H1 (cell line): ENCODE results near the gene TMEM140. TPM values are rescaled to one million over a fixed set of nuclear protein-coding genes. Genes with fewer than 3 reads are reported as not detected.

Experiments
- CTCF ChIA-PET: fragments of 300-600 bp; sonication (Branson Sonifier 250); formaldehyde crosslinking; loops from one replicate; lab custom pipeline; 2021; ENCODE audit not compliant: partially characterized antibody; lab: Charles Lee
- POLR2A ChIA-PET: fragments of 300-600 bp; sonication (Branson Sonifier 250); formaldehyde crosslinking; loops from one replicate; lab custom pipeline; 2021; ENCODE audit warnings: inconsistent platforms; ENCODE audit not compliant: partially characterized antibody; lab: Charles Lee
- DNase-seq, 2 experiments: peaks; one replicate each; pipeline versions ENCODE4 v3.0.0 to v3.0.0-alpha.2; 2010 to 2022; ENCODE audit warnings: low spot score in 2 of 2, low read depth in 1 of 2, mixed read lengths in 1 of 2
- FAIRE-seq: peaks from 2 replicates; lab custom pipeline; 2011; peaks lifted over from hg19 to GRCh38; lab: Jason Lieb, UNC
- H2AFZ ChIP-seq: 2 replicates; pipeline ENCODE4 v1.8.1; 2012; ENCODE audit warnings: low read length, inconsistent platforms
- H2AK5ac ChIP-seq: 2 replicates; pipeline ENCODE4 v1.6.1; 2013; ENCODE audit warnings: low read depth, low read length
- H2BK120ac ChIP-seq: replicated peaks from 2 replicates; pipeline ENCODE3; 2013; ENCODE audit warnings: low read depth, low read length, inconsistent platforms
- H2BK12ac ChIP-seq: 2 replicates; pipeline ENCODE4 v1.6.1; 2013; ENCODE audit warnings: low read depth, low read length
- H2BK15ac ChIP-seq: 2 replicates; pipeline ENCODE4 v1.6.1; 2013; ENCODE audit warnings: low read length
- H2BK20ac ChIP-seq: 2 replicates; pipeline ENCODE4 v1.6.1; 2013; ENCODE audit warnings: low read length
- H2BK5ac ChIP-seq: 2 replicates; pipeline ENCODE4 v1.6.1; 2013; ENCODE audit warnings: low read depth, low read length
- H3K14ac ChIP-seq: 2 replicates; pipeline ENCODE4 v1.6.1; 2013; ENCODE audit warnings: inconsistent platforms; ENCODE audit not compliant: insufficient read length
- H3K18ac ChIP-seq: 2 replicates; pipeline ENCODE4 v1.6.1; 2013; ENCODE audit warnings: low read length; ENCODE audit errors: extremely low read depth
- H3K23ac ChIP-seq: 2 replicates; pipeline ENCODE4 v1.6.1; 2013; ENCODE audit warnings: inconsistent platforms; ENCODE audit not compliant: insufficient read length
- H3K23me2 ChIP-seq: 2 replicates; pipeline ENCODE4 v1.6.1; 2013; ENCODE audit warnings: low read depth, low read length
- H3K27ac ChIP-seq: 2 replicates; pipeline ENCODE4 v1.6.1; 2011; ENCODE audit warnings: low read depth, low read length, inconsistent platforms
- H3K27me3 ChIP-seq, 4 experiments: replicated peaks in 1 of 4; 1 replicate in 1 of 4; 2 replicates in 3 of 4; pipeline versions ENCODE4 v1.6.1 to v1.8.1; 2011 to 2013; ENCODE audit warnings: low read length in 3 of 4, mild to moderate bottlenecking in 3 of 4, inconsistent platforms in 2 of 4, mixed read lengths in 2 of 4, moderate library complexity in 1 of 4; ENCODE audit not compliant: control insufficient read depth in 3 of 4, insufficient read depth in 3 of 4; ENCODE audit errors: extremely low read depth in 1 of 4
- H3K36me3 ChIP-seq, 4 experiments: 2 replicates each; pipeline versions ENCODE4 v1.6.1 to v1.8.1; 2011 to 2013; ENCODE audit warnings: mild to moderate bottlenecking in 4 of 4, low read length in 3 of 4, moderate library complexity in 2 of 4, control low read depth in 1 of 4, inconsistent platforms in 1 of 4; ENCODE audit not compliant: insufficient read depth in 4 of 4, control insufficient read depth in 2 of 4
- H3K4ac ChIP-seq: replicated peaks from 2 replicates; pipeline ENCODE3; 2013; ENCODE audit warnings: low read length, low read depth, mixed read lengths, inconsistent platforms; ENCODE audit not compliant: insufficient read length
- H3K4me1 ChIP-seq, 4 experiments: replicated peaks in 1 of 4; 1 replicate in 1 of 4; 2 replicates in 3 of 4; pipeline versions ENCODE4 v1.6.1 to v1.8.1; 2011 to 2013; ENCODE audit warnings: low read length in 3 of 4, inconsistent platforms in 2 of 4, mixed read lengths in 1 of 4; ENCODE audit not compliant: insufficient read depth in 4 of 4, control insufficient read depth in 3 of 4
- H3K4me2 ChIP-seq, 2 experiments: 2 replicates each; pipeline versions ENCODE4 v1.6.1 to v1.8.1; 2011 to 2013; ENCODE audit warnings: low read depth in 2 of 2, low read length in 2 of 2, control low read depth in 1 of 2, inconsistent platforms in 1 of 2, mild to moderate bottlenecking in 1 of 2; ENCODE audit not compliant: insufficient read depth in 1 of 2
- H3K4me3 ChIP-seq, 4 experiments: fragments of 200-600, 300-600 bp in 1 of 4; sonication (generic), shearing (Covaris generic), sonication (Bioruptor Twin) in 1 of 4; 2 replicates each; pipeline versions ENCODE4 v1.5.1 to v1.8.1; 2011 to 2016; ENCODE audit warnings: low read length in 4 of 4, low read depth in 3 of 4, control low read depth in 2 of 4, inconsistent platforms in 2 of 4, mild to moderate bottlenecking in 2 of 4, mixed read lengths in 1 of 4, moderate library complexity in 1 of 4; ENCODE audit not compliant: insufficient read depth in 2 of 4; ENCODE audit errors: extremely low read depth in 1 of 4
- H3K56ac ChIP-seq: replicated peaks from 2 replicates; pipeline ENCODE3; 2013; ENCODE audit warnings: low read depth, mild to moderate bottlenecking, mixed read lengths, low read length, inconsistent platforms; ENCODE audit not compliant: insufficient read length
- H3K79me1 ChIP-seq: 2 replicates; pipeline ENCODE4 v1.6.1; 2013; ENCODE audit warnings: low read depth, low read length, control low read depth
- H3K79me2 ChIP-seq, 2 experiments: 2 replicates each; pipeline versions ENCODE4 v1.6.1 to v1.8.1; 2012 to 2013; ENCODE audit warnings: low read length in 2 of 2, mild to moderate bottlenecking in 2 of 2, inconsistent platforms in 1 of 2; ENCODE audit not compliant: insufficient read depth in 2 of 2, control insufficient read depth in 1 of 2
- H3K9ac ChIP-seq, 4 experiments: replicated peaks in 1 of 4; 1 replicate in 1 of 4; 2 replicates in 3 of 4; pipeline versions ENCODE4 v1.6.1 to v1.8.1; 2011 to 2013; ENCODE audit warnings: low read depth in 3 of 4, low read length in 3 of 4, control low read depth in 2 of 4, mild to moderate bottlenecking in 2 of 4, moderate library complexity in 2 of 4, inconsistent platforms in 1 of 4; ENCODE audit errors: extremely low read depth in 1 of 4
- H3K9me3 ChIP-seq, 2 experiments: 2 replicates each; pipeline versions ENCODE4 v1.6.1 to v1.8.1; 2012 to 2013; ENCODE audit warnings: mild to moderate bottlenecking in 2 of 2, moderate library complexity in 2 of 2, control low read depth in 1 of 2, inconsistent platforms in 1 of 2, low read depth in 1 of 2, low read length in 1 of 2, mixed read lengths in 1 of 2; ENCODE audit not compliant: insufficient read depth in 2 of 2
- H4K20me1 ChIP-seq, 2 experiments: replicated peaks in 1 of 2; 2 replicates each; pipeline versions ENCODE3 to v1.8.1; 2011 to 2013; ENCODE audit warnings: inconsistent platforms in 2 of 2, low read length in 2 of 2, mild to moderate bottlenecking in 1 of 2; ENCODE audit not compliant: insufficient read depth in 2 of 2, control insufficient read depth in 1 of 2
- H4K5ac ChIP-seq: 2 replicates; pipeline ENCODE4 v1.6.1; 2013; ENCODE audit warnings: low read length, low read depth, mixed read lengths, inconsistent platforms; ENCODE audit not compliant: insufficient read length
- H4K8ac ChIP-seq: 2 replicates; pipeline ENCODE4 v1.8.0; 2013; ENCODE audit warnings: mild to moderate bottlenecking, moderate library complexity, low read length, inconsistent platforms; ENCODE audit not compliant: insufficient read depth; ENCODE audit errors: extremely low read depth
- H4K91ac ChIP-seq: replicated peaks from 2 replicates; pipeline ENCODE3; 2013; ENCODE audit warnings: low read length, mixed read lengths, inconsistent platforms; ENCODE audit not compliant: insufficient read length
- BCL11A ChIP-seq, 2 experiments: IDR thresholded peaks; one replicate each; pipeline ENCODE4 v1.6.1; 2011; ENCODE audit warnings: low read depth in 2 of 2, low read length in 2 of 2, mild to moderate bottlenecking in 2 of 2
- CBX8 ChIP-seq: fragments of 300-800, 300-1000 bp; sonication (generic); IDR thresholded peaks from 2 replicates; pipeline ENCODE4 v1.7.1; 2016; ENCODE audit warnings: low read depth, low read length, borderline replicate concordance
- CHD2 ChIP-seq: IDR thresholded peaks from 2 replicates; pipeline ENCODE4 v1.6.1; 2012; ENCODE audit warnings: low read length, improper control_type of control experiment
- EGR1 ChIP-seq: IDR thresholded peaks from 2 replicates; pipeline ENCODE4 v1.6.1; 2011; ENCODE audit warnings: low read depth, low read length, borderline replicate concordance
- EP300 ChIP-seq, 2 experiments: IDR thresholded peaks; 1 replicate in 1 of 2; 2 replicates in 1 of 2; pipeline ENCODE4 v1.6.1; 2011 to 2012; ENCODE audit warnings: low read depth in 2 of 2, low read length in 2 of 2, mild to moderate bottlenecking in 2 of 2, borderline replicate concordance in 1 of 2, inconsistent platforms in 1 of 2, moderate library complexity in 1 of 2
- GABPA ChIP-seq: IDR thresholded peaks from 2 replicates; pipeline ENCODE4 v1.6.1; 2011; ENCODE audit warnings: mild to moderate bottlenecking, low read length, moderate library complexity, borderline replicate concordance; ENCODE audit not compliant: insufficient read depth
- JUN ChIP-seq: IDR thresholded peaks from 2 replicates; pipeline ENCODE4 v1.6.1; 2011; ENCODE audit warnings: low read depth, mild to moderate bottlenecking, improper control_type of control experiment, low read length
- NRF1 ChIP-seq: IDR thresholded peaks from 2 replicates; pipeline ENCODE4 v1.6.1; 2011; ENCODE audit warnings: mild to moderate bottlenecking, low read depth, low read length, improper control_type of control experiment
- POLR2AphosphoS5 ChIP-seq: IDR thresholded peaks from 2 replicates; pipeline ENCODE4 v1.6.1; 2011; ENCODE audit warnings: low read depth, low read length
- RXRA ChIP-seq: IDR thresholded peaks from 2 replicates; pipeline ENCODE4 v1.6.1; 2011; ENCODE audit warnings: low read depth, mild to moderate bottlenecking, low read length, moderate library complexity; ENCODE audit not compliant: insufficient read depth
- SP2 ChIP-seq: IDR thresholded peaks from 2 replicates; pipeline ENCODE4 v1.6.1; 2012; ENCODE audit warnings: mild to moderate bottlenecking, low read length, inconsistent platforms
- SP4 ChIP-seq: IDR thresholded peaks from 2 replicates; pipeline ENCODE4 v1.6.1; 2012; ENCODE audit warnings: low read length, inconsistent platforms
- SRF ChIP-seq: IDR thresholded peaks from 2 replicates; pipeline ENCODE4 v1.6.1; 2011; ENCODE audit warnings: mild to moderate bottlenecking, low read depth, low read length, moderate library complexity
- TAF1 ChIP-seq: IDR thresholded peaks from 2 replicates; pipeline ENCODE4 v1.6.1; 2011; ENCODE audit warnings: mild to moderate bottlenecking, low read depth, low read length
- TAF7 ChIP-seq: optimal IDR thresholded peaks from 2 replicates; pipeline ENCODE3; 2011; ENCODE audit warnings: low read depth, mild to moderate bottlenecking, inconsistent platforms, low read length, moderate library complexity, borderline replicate concordance
- TBP ChIP-seq: IDR thresholded peaks from 2 replicates; pipeline ENCODE4 v1.6.1; 2011; ENCODE audit warnings: low read depth, low read length, improper control_type of control experiment
- whole genome bisulfite sequencing, 2 experiments: shearing (Covaris generic) in 1 of 2; methylation state at CpG; one replicate each; pipeline versions ENCODE4 v1.1.6 to v1.1.7; 2013 to 2015; ENCODE audit warnings: low lambda C conversion rate in 2 of 2, mixed read lengths in 2 of 2, inconsistent platforms in 1 of 2, low coverage in 1 of 2, missing lambda C conversion rate in 1 of 2; ENCODE audit not compliant: insufficient replicate concordance in 2 of 2, insufficient coverage in 1 of 2, insufficient read length in 1 of 2; ENCODE audit errors: extremely low coverage in 1 of 2, missing lambda C conversion rate in 1 of 2; 5-methylcytosine and 5-hydroxymethylcytosine counted together
- polyA plus RNA-seq, 7 experiments: library from polyadenylated mRNA; depleted of rRNA in 3 of 7; stranded (reverse) in 5 of 7; unstranded in 2 of 7; fragments of >200 nt in 5 of 7; fragments of 200-250 nt in 2 of 7; gene quantifications; 1 replicate in 5 of 7; 2 replicates in 1 of 7; 4 replicates in 1 of 7; pipeline versions ENCODE4 v1.2.1 to v1.2.3, GENCODE V29; 2011 to 2013; ENCODE audit warnings: missing spikeins in 2 of 7, mixed read lengths in 2 of 7
- total RNA-seq: library from RNA; stranded (reverse); fragmentation: NEBNext Ultra II Directional; extraction: Animal tissue kit (Norgen Biotek cat#: 25700); gene quantifications from 2 replicates; pipeline ENCODE4 v1.2.1, GENCODE V29; 2021

Gene TMEM140
- total and polyA plus RNA-seq, 2 of the 8 experiments (the other 6 are each of a cell fraction or from before 2014, with no cell fraction given), result not detected

GRCh38 chr7:135204341-135204749 is 56.5 kb downstream of the TMEM140 start:
- no peak overlapping the region for H3K4me3 ChIP-seq
- CTCF ChIA-PET, result interaction anchor here (0.7 to 2.4 kb wide), 3 partner anchors 35 to 199 kb away, joined by 3 to 7 read pairs (median 3); no protein-coding TSS in a partner anchor
- POLR2A ChIA-PET, result no interaction called here

More at GRCh38 chr7:135204341-135204749, 56.5 kb downstream of the TMEM140 start:
- H3K56ac ChIP-seq, result no peak overlapping the region
- no peaks in the 10 kb centered on the region for H3K27me3 ChIP-seq
- no peak overlapping the region for H3K18ac ChIP-seq
- H4K5ac ChIP-seq, result no peak overlapping the region
- 86% methylated on average over 6 of the region's 6 CpGs; no CpG with 5 or more reads in 1 of the 2 experiments for WGBS, 2 experiments
- no peak overlapping the region for H2BK5ac ChIP-seq
- DNase-seq, result no peak
- no peak overlapping the region for H3K4me2 ChIP-seq
- no peak overlapping the region for H4K8ac ChIP-seq
- no peaks in the 10 kb centered on the region; the same call in 1 of the 2 replicates for H3K79me1 ChIP-seq
- H2AFZ ChIP-seq, result no peak overlapping the region
- no peak overlapping the region for H2AK5ac ChIP-seq
- no peaks in the 10 kb centered on the region for H3K23me2 ChIP-seq
- no peaks in the 10 kb centered on the region for H3K79me2 ChIP-seq
- H2BK20ac ChIP-seq, result no peak overlapping the region
- no peak overlapping the region for H2BK12ac ChIP-seq
- peaks cover 0 to 1% of the 10 kb centered on the region in 2 experiments for H4K20me1 ChIP-seq
- H3K9ac ChIP-seq, result no peak overlapping the region
- H3K4me1 ChIP-seq, result peaks cover 0 to 4% (median 2%) of the 10 kb centered on the region in 4 experiments; a peak in 3 of 7 replicates
- H2BK15ac ChIP-seq, result no peak overlapping the region
- no peak overlapping the region for H2BK120ac ChIP-seq
- H4K91ac ChIP-seq, result no peak overlapping the region
- peaks cover 0 to 3% (median 0%) of the 10 kb centered on the region in 4 experiments; a peak in 1 of 8 replicates for H3K36me3 ChIP-seq
- H3K14ac ChIP-seq, result no peak overlapping the region
- no peak overlapping the region for H3K4ac ChIP-seq
- no peaks in the 10 kb centered on the region for H3K9me3 ChIP-seq
- TF ChIP-seq BCL11A (IDR thresholded peaks at IDR 0.05; ENCODE audit: low read depth in 2 of 2, low read length in 2 of 2) (no peak), NRF1 (no peak), TAF1 (no peak), TBP (no peak), EGR1 (no peak), CHD2 (no peak), SP4 (no peak), SRF (no peak), POLR2AphosphoS5 (no peak), TAF7 (no peak), CBX8 (no peak), GABPA (no peak), JUN (no peak), RXRA (no peak), SP2 (no peak), EP300 (IDR thresholded peaks at IDR 0.05; ENCODE audit: borderline replicate concordance in 1 of 2, low read depth in 2 of 2, low read length in 2 of 2) (no peak)
- TF ChIP-seq, all 59 proteins: peak for 0
- no peak overlapping the region for H3K23ac ChIP-seq
- H3K27ac ChIP-seq, result no peak overlapping the region
- FAIRE-seq, result no peak
